COR-L47 (cell line): Measurements from ENCODE around the gene MAPKBP1.
"Not testable (repeated sequence)": the region's sequence is repeated elsewhere in the genome, so short reads cannot be mapped to it uniquely, and the experiment has no call there.

Source experiments
- DNase-seq: peaks from one replicate; lab custom pipeline; 2025; lab: John Stamatoyannopoulos, UW

MAPKBP1 gene

DNA sequence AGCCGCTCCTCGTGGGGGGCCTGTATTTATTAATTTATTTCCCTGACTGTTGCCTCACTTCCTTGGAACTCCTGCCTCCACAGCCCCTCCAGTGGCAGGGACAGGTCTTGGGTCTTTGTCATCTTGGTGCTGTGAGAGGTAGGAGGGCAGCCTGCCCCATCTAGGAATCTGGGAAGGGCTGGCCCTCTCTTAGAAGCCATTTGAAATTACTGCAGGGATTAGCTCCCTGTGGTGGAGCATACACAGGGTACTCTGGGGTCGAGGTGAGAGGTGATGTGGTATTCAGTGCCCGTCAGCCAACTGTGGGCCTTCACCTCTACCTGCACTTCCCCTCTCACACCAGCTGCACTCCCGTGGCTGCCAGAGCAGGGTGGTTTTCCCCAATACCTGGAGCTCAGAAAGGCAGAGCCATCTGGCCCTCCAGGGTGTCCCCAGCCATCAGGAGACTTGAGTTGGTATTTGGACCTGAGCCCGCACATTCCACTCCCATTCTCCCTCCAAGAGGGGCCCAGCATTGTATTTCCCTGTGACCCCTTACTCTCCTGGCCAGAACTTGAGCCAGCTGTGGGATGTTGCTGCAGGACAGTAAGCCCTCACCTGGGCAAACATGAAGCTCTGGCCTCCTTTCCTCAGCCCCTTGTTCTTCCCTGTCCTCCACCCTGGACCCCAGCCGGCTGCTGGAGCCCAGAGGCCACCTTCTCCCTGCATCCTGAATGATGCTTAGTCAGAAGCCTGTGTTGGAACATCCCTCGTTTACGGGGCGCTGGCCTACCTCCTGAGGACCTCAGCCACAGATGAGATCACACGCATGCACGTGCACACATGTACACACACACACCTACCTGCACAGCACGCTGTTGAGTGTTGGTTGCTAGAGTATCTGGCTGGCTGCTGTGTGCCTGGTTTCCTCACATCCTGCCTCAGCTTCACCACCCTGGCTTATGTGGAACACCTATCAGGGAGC lies 51.6 kb downstream of the MAPKBP1 start:
- DNase-seq, result no peak

- DNase-seq, result no peak
Measured at GRCh38 chr15:41827290-41827879, 53.1 kb downstream of the MAPKBP1 start.

DNA sequence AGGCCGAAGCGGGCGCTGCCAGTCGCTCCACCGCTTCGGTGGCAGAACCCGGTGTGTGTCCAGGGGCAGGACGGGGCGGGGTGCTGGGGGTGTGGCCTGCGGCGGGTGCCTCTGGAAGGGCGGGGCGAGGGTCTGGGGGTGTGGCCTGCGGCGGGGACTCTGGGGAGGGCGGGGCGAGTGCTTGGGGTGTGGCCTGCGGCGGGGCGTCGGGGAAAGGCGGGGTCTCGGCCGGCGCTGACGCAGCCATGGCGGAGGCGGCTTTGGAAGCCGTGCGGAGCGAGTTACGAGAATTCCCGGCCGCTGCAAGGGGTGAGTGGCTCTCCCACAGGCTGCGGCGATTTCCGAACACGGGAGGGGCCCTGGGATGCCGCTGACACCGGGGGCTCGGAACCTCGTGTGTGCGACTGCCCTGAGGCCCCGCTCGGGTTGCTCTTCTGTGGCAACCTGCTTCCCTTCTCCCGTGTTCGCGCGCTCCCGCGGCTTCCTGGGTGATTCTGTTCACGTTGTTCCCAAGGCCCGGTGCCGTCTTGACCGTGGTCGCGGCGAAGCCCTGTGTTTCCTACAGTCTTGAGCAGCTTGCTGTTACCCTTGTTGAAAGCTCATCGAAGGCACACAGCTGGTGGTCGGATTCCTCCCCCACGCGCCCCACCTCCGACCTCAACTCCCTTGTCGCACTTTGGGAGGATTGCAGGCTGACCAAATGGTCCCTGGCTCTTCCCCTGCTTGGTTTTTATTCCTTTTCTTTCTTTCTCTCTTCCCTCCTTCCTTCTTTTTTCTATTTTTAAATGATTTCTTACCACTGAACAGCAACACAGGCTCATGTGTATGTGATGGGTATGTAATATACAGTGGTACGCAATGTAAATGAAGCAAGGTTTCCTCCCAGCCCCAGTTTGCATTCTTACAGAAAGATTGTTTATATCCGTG lies 53.9 kb downstream of the MAPKBP1 start, which contains the start of gene JMJD7:
TSS of gene JMJD7 (plus strand) at position 213 of the 927 bp plus-strand sequence. CDS start at position 246, 33 bp downstream.
- peak; percentile 74 for DNase-seq

GRCh38 chr15:41828807-41829141 lies 54.5 kb downstream of the MAPKBP1 start:
- no peak for DNase-seq

- no peak for DNase-seq
Measured at GRCh38 chr15:41829959-41830646, 55.8 kb downstream of the MAPKBP1 start.

DNA sequence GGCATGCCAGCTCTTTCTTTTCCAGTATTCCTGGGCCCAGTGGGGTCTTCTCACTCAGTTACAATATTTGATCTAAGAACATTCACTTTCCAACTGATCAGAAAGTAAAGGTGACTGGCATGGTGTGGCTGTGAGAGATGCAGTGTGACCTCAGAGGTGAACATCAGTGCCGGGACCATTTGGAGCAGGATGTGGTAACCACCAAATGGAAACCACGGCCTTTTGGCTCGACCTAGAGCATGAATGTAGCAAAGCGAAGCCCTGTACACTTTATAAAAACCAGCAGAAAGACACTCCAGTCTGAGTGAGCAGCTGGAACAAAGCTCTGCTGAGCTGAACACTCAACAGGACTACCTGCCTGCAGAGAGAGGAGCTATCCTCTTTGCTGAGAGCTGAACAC lies 57.0 kb downstream of the MAPKBP1 start:
- not testable (repeated sequence) for DNase-seq

- DNase-seq, result no peak
Measured at GRCh38 chr15:41832208-41832607, 57.9 kb downstream of the MAPKBP1 start.

GRCh38 chr15:41832875-41833274 lies 58.6 kb downstream of the MAPKBP1 start:
- no peak for DNase-seq

- DNase-seq, result no peak
Measured at GRCh38 chr15:41834096-41834495, 59.8 kb downstream of the MAPKBP1 start.

GRCh38 chr15:41836073-41836472 lies 61.8 kb downstream of the MAPKBP1 start:
- no peak for DNase-seq

DNA sequence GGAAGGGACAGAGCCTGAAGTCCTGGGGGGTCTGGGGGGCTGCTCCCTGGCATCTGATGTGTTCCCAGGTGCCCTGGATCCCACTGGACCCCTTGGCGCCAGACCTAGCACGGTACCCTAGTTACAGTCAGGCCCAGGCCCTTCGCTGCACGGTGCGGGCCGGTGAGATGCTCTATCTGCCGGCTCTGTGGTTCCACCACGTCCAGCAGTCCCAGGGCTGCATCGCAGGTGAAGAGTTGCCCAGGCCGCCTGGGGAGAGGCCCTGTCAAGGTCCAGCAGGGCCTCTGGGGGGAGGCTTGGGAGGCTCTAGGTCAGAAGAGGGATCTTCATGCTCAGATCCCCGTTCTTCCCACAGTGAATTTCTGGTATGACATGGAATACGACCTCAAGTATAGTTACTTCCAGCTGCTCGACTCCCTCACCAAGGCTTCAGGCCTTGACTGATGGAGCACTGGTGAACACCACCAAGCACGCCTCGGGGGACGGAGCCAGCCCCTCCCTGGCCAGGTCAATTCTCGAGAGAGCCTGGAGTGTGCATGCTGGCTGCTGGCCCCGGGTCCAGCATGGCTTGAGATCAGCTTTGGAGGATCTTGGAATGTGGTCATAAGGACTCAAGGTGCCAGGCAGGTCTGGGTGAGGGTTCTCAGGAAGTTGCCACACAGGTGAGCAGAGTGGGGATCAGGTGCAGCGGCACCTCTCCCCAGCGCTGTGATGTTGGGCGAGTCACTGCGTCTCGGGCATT lies 62.6 kb downstream of the MAPKBP1 start:
- DNase-seq, result no peak

DNA sequence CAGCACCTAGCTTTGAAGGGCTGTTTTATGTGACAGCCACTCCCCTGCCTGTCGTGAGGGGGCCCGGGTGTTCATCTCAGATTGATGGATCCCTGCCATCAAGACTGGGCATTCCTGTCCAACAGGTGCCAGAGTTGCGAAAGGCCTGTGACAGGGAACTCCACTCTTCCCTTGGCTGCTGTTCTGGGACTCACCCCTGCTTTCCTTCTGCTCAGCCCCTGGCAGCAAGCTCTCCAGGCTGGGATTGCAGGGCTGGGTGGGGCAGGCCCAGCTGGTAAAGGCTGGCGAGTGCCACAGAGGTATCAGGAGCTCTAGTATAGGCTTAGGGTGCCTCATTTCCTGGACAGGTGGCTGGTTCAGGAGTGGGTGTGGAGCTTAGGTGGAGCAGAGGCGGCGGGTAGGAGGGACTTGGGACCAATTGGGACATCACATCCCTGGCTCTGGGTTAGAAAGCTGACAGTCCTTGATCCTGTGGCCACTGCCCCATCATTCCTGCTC lies 64.2 kb downstream of the MAPKBP1 start, which contains the start of gene PLA2G4B:
TSS of gene PLA2G4B (plus strand) at position 448 of the 498 bp plus-strand sequence. CDS start 67 bp downstream, outside the sequence.
- no peak for DNase-seq

DNA sequence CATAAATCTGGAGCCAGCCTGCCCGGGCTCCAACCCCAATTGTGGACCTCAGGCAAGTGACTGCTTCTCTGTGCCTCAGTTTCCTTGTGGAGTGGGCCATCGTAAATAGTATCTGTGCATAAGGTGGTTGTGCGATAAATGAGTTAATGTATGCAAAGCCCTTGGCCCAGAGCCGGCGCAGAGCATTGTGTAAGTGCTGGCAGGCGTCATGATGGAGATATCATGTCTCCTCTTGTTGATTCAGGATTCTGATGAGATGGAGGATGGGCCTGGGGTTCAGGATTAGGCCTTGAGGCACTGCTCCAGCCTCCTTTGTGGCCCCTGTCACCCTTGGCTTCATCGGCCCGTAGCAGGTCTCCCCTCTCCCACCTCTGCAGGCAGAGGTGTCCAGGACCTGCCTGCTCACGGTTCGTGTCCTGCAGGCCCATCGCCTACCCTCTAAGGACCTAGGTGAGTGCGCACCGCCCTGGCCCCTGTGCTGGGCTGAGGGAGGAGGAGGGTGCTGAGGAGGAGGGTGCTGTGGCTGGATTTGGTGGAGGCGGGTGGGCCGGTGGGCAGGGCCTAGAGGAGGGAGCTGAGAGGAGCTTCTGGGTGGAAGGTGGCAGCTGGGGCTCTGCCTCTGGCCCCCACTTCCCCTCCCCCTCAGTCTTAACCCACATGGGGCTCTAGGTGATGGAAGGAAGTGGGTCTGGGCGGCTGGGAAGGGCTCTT lies 65.7 kb downstream of the MAPKBP1 start:
- DNase-seq, result no peak

GRCh38 chr15:41840673-41841072 lies 66.4 kb downstream of the MAPKBP1 start:
- no peak for DNase-seq

GRCh38 chr15:41841131-41841530 lies 66.8 kb downstream of the MAPKBP1 start:
- no peak for DNase-seq

DNA sequence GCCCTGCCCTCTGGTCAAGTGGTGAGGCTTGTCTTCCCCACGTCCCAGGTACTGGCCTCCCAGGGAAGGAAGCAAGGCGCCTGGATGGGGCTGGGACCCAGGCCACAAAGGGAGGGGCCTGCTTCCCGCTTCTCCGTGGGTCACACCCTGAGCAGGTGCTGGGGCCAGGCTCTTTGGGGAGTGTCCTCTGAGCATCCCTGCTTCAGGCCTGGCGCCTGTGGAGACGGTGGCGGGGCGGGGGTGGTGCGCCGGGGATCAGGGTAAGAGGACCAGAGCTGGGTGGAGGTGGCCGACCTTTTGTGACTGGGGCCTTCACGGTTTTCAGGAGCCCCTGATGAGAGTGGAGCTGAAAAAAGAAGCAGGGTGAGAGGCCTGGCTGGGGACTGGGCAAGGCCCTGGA lies 67.9 kb downstream of the MAPKBP1 start:
- DNase-seq, result no peak

DNA sequence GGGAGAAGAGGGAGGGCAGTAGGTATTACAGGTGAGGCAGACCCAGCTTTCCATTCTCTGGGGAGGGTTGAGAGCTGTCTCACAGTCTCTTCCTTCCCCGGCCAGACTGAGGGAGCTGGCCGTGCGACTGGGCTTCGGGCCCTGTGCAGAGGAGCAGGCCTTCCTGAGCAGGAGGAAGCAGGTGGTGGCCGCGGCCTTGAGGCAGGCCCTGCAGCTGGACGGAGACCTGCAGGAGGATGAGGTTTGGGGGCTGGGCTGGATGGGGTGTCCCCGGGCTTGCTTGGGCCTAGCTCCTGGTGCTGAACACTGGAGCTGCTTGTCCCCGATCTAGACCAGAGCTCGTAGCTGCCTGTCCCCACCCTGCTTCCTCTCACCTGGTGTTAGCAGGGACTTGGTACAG lies 69.3 kb downstream of the MAPKBP1 start:
- no peak for DNase-seq

DNA sequence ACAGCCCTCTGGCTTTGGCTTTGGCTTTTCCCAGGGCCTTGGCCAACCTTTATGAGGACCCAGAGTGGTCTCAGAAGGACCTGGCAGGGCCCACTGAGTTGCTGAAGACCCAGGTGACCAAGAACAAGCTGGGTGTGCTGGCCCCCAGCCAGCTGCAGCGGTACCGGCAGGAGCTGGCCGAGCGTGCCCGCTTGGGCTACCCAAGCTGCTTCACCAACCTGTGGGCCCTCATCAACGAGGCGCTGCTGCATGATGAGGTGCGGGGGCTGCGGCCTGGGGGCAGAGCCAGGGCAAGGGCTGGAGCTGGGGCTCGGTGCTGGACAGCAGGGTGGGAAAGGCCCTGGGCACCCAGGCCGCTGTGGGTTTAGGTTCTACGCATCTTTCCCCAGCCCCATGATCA lies 70.5 kb downstream of the MAPKBP1 start:
- no peak for DNase-seq

DNA sequence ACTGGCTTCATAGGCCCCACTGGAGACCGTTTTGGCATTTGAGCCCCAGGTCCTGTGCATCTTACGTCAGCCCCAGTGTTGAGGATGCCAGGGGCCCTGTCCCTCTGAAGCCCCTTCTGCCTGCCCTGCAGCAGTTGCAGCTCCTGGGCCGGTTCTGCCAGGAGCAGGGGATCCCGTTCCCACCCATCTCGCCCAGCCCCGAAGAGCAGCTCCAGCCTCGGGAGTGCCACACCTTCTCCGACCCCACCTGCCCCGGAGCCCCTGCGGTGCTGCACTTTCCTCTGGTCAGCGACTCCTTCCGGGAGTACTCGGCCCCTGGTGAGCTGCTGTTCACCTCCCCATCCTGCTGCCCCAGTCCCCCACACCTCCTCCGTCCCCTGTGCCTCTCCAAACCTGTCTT lies 72.9 kb downstream of the MAPKBP1 start:
- no peak for DNase-seq

DNA sequence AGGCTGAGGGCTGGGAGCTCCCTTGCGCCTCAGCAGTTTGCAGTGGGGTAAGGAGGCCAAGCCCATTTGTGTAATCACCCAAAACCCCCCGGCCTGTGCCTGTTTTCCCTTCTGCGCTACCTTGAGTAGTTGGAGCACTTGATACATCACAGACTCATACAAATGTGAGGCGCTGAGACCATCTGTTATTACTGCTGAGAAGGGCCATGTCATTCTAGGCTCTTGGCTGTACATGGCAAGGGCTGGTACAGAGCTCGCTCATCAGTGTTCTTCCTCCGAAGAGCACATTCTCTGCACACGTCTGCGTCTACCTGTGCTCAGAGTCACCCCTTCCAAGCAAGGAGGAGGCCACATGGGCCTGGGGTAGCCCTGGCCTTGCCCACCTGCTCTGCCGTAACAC lies 73.7 kb downstream of the MAPKBP1 start:
- DNase-seq, result no peak
